Measurements from ENCODE around the gene ATP4B. TPM values are rescaled to one million over a fixed set of nuclear protein-coding genes. Genes with fewer than 3 reads are reported as not detected.

The ATP4B gene
- total RNA-seq, 1 experiment from 2014 or later: not detected

DNA sequence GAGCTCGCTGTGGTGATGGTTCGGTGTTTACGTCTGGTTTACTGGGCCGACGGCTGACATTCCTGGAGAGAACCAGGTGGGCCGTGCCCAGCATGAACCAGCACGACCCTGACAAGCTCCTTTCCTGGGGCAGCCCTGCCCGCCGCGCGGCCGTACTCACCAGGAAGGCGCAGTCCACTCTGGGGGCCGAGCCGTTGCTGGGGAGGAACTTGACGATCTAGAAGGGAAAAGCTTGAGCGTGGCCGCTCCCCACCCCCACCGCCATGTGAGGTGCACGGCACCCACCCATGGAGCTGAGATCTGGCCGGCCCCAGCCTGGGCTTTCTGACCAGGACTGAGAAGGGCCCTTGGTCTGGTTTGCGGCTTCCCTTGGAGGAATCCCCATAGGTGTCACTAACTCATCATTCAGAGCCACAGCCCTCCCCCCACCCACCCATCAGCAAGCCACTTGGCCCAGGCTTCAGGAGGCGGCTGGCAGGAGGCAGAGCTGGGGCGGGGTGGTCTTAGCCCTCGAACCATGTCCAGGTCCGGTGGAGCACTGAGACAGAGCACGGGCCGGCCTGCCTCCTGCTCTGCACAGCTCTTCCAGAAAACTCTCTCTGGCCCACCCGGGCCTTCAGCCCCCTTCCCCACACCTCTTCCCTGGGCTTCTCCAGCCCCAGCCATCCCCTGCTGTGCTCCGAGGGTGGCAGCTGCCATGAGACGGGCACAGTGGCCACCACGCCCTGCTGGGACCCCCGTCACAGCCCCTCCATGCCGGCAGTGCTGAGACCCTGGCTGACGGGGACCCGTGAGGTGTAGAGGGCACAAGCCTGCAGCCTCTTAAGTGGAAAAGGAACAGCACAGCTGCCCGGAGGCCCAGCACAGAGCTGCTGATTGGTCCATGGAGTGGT, 6.2 kb downstream of the ATP4B start (continued):
- no peak for TF ChIP-seq CBX3 (IDR thresholded peaks at IDR 0.05; ENCODE audit: low read depth)
- TF ChIP-seq EZH2 (IDR thresholded peaks at IDR 0.05): no peak
- TF ChIP-seq, protein P1, sequence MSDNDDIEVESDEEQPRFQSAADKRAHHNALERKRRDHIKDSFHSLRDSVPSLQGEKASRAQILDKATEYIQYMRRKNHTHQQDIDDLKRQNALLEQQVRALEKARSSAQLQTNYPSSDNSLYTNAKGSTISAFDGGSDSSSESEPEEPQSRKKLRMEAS (IDR thresholded peaks at IDR 0.05): no peak
- TF ChIP-seq JUND (IDR thresholded peaks at IDR 0.05): no peak
- no peak for TF ChIP-seq ZFX (IDR thresholded peaks at IDR 0.05)

DNA sequence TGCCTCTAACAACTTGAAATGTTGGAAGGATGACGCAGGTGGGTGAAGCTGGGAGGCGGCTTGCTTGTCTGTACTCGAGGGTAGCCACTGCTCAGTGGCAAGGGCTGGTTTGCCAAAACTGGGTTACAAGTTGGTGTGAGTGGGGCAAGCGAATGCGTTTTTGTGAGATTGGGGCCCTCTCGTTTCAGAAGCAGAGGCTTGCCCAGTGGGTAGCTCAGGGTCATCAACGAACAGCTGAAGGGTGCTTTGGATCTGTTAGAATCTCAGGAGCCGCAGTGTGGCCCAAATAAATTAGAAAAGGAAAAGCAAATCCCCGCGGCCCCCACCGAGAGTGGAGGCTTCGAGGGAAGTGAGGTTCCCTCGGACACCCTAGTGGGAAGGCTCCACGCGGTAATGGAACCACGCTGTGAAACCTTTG, 7.3 kb downstream of the ATP4B start:
- CTCF ChIA-PET: no interaction called here

More for the DNA sequence above, 7.3 kb downstream of the ATP4B start:
- H2AFZ ChIP-seq (ENCODE audit: low read depth, low read length, poor library complexity, severe bottlenecking): no peak overlapping the region
- H3K27me3 ChIP-seq (ENCODE audit: insufficient read depth, low read length): no peaks in the 10 kb centered on the region
- H3K4me3 ChIP-seq (replicated peaks in 1 of 2; ENCODE audit: low read depth in 1 of 2, low read length in 2 of 2): no peak overlapping the region
- no peaks in the 10 kb centered on the region for H3K36me3 ChIP-seq (ENCODE audit: control insufficient read depth in 1 of 2, insufficient read depth in 2 of 2, low read length in 2 of 2)
- no peak overlapping the region for H3K4me2 ChIP-seq (ENCODE audit: low read length)
- no peak overlapping the region for H3K9ac ChIP-seq (ENCODE audit: low read length)
- no TSS peak for BruUV-seq (replicated peaks)
- peaks cover 9 to 11% of the 10 kb centered on the region in 2 experiments; a peak in 3 of 4 replicates for H3K4me1 ChIP-seq (ENCODE audit: control insufficient read depth in 1 of 2, insufficient read depth in 2 of 2, low read length in 2 of 2)
- TF ChIP-seq JUND (IDR thresholded peaks at IDR 0.05) (no peak), YY1 (IDR thresholded peaks at IDR 0.05; ENCODE audit: extremely low read depth, insufficient replicate concordance, low read depth, low read length) (no peak), RAD21 (IDR thresholded peaks at IDR 0.05; ENCODE audit: low read depth) (no peak), SP1 (IDR thresholded peaks at IDR 0.05; ENCODE audit: low read depth) (no peak), REST (IDR thresholded peaks at IDR 0.05; ENCODE audit: low read depth) (no peak), FOSL1 (IDR thresholded peaks at IDR 0.05; ENCODE audit: low read depth) (no peak), EZH2phosphoT487 (IDR thresholded peaks at IDR 0.05; ENCODE audit: borderline replicate concordance) (no peak), TCF7L2 (IDR thresholded peaks at IDR 0.05; ENCODE audit: borderline replicate concordance, extremely low read depth, insufficient read depth, insufficient read length) (no peak), ELF1 (IDR thresholded peaks at IDR 0.05; ENCODE audit: borderline replicate concordance, low read depth) (no peak), SIN3A (IDR thresholded peaks at IDR 0.05; ENCODE audit: low read depth) (no peak), POLR2AphosphoS5 (IDR thresholded peaks at IDR 0.05; ENCODE audit: low read depth, low read length) (no peak), CTCF (IDR thresholded peaks at IDR 0.05 in 2 of 3, conservative IDR thresholded peaks at IDR 0.05 in 1 of 3; ENCODE audit: borderline replicate concordance in 1 of 3, insufficient read depth in 1 of 3, low read depth in 2 of 3, low read length in 2 of 3) (no peak), EGR1 (IDR thresholded peaks at IDR 0.05; ENCODE audit: low read depth) (no peak), ZFX (IDR thresholded peaks at IDR 0.05) (no peak), SRF (IDR thresholded peaks at IDR 0.05; ENCODE audit: low read depth) (no peak), POLR2A (IDR thresholded peaks at IDR 0.05; ENCODE audit: borderline replicate concordance, extremely low read depth, insufficient read depth, insufficient read length) (no peak), CBX3 (IDR thresholded peaks at IDR 0.05; ENCODE audit: low read depth) (no peak), EZH2 (IDR thresholded peaks at IDR 0.05) (no peak)
- TF ChIP-seq, protein P1 (IDR thresholded peaks at IDR 0.05): no peak
- no peaks in the 10 kb centered on the region for H3K9me2 ChIP-seq (ENCODE audit: insufficient read depth)
- no peaks in the 10 kb centered on the region for H4K20me1 ChIP-seq (ENCODE audit: insufficient read depth)
- RAD21 ChIA-PET (ENCODE audit: low non-redundant PET in 1 of 2, low total read pairs in 2 of 2, uncharacterized antibody in 2 of 2, unreplicated experiment in 2 of 2): no interaction called here
- DNase-seq (ENCODE audit: low read depth, low spot score) (no peak), ATAC-seq (no peak)
- POLR2A ChIA-PET: no interaction called here
- no peaks in the 10 kb centered on the region for H3K79me2 ChIP-seq (ENCODE audit: insufficient read depth, low read length)
- no peak overlapping the region for H3K27ac ChIP-seq (ENCODE audit: low read depth, low read length)
- H3K9me3 ChIP-seq (ENCODE audit: control insufficient read depth in 1 of 2, insufficient read depth in 1 of 2, low read depth in 1 of 2, low read length in 2 of 2): no peaks in the 10 kb centered on the region
- intact Hi-C loops (cut with micrococcal nuclease): no loop called here
